HCT116 (cell line): Measurements from ENCODE around the gene NCKAP5L. TPM values are rescaled to one million over a fixed set of nuclear protein-coding genes. Genes with fewer than 3 reads are reported as not detected.

Experiments
- ATAC-seq: fragments of 200-7000 bp; cut with Tn5 transposase; 2 replicates; pipeline ENCODE4 v1.9.1; 2020; ENCODE audit warnings: mild to moderate bottlenecking, moderate library complexity
- BruUV-seq: library from RNA; stranded (reverse); fragments of 400-500 nt; replicated peaks from 2 replicates; lab custom pipeline; 2021; lab: Mats Ljungman, UMichigan
- CTCF ChIA-PET: fragments of 300-600 bp; sonication (Branson Sonifier 250); formaldehyde crosslinking; loops from one replicate; lab custom pipeline; 2021; ENCODE audit warnings: antibody characterized with exemption; lab: Charles Lee
- POLR2A ChIA-PET: fragments of 300-600, 350-600 bp; sonication (Branson Sonifier 250); formaldehyde crosslinking; loops from one replicate; lab custom pipeline; 2021; ENCODE audit warnings: antibody characterized with exemption; lab: Charles Lee
- RAD21 ChIA-PET, 2 experiments: fragments of 300-600 bp; sonication (Branson Sonifier 250); formaldehyde crosslinking; loops; one replicate each; lab custom pipeline; 2023; ENCODE audit warnings: low total read pairs in 2 of 2; ENCODE audit not compliant: uncharacterized antibody in 2 of 2, unreplicated experiment in 2 of 2, low non-redundant PET in 1 of 2; lab: Charles Lee
- DNase-seq: peaks from one replicate; pipeline ENCODE4 v3.0.0-alpha.2; 2010; ENCODE audit warnings: low read depth, low spot score
- H2AFZ ChIP-seq: fragments of 200-600 bp; shearing (Covaris generic), sonication (generic); 2 replicates; pipeline ENCODE4 v1.6.1; 2017; ENCODE audit warnings: low read depth, mixed run types, mixed read lengths, antibody characterized with exemption, low read length; ENCODE audit not compliant: poor library complexity, severe bottlenecking
- H3K27ac ChIP-seq: 2 replicates; pipeline ENCODE4 v1.5.1; 2012; ENCODE audit warnings: low read depth, low read length
- H3K27me3 ChIP-seq: fragments of 200-600 bp; sonication (generic); 2 replicates; pipeline ENCODE4 v1.6.1; 2016; ENCODE audit warnings: mixed run types, low read length, mixed read lengths; ENCODE audit not compliant: insufficient read depth
- H3K36me3 ChIP-seq, 2 experiments: fragments of 200-500 bp in 1 of 2; fragments of 200-600 bp in 1 of 2; sonication (Bioruptor generic) in 1 of 2; sonication (generic) in 1 of 2; 2 replicates each; pipeline versions ENCODE4 v1.5.1 to v1.6.1; 2014 to 2016; ENCODE audit warnings: low read length in 2 of 2, inconsistent platforms in 1 of 2, mixed read lengths in 1 of 2, mixed run types in 1 of 2; ENCODE audit not compliant: insufficient read depth in 2 of 2, control insufficient read depth in 1 of 2
- H3K4me1 ChIP-seq, 2 experiments: fragments of 200-600 bp in 1 of 2; sonication (generic) in 1 of 2; 2 replicates each; pipeline versions ENCODE4 v1.5.1 to v1.6.1; 2012 to 2017; ENCODE audit warnings: low read length in 2 of 2, inconsistent platforms in 1 of 2, mild to moderate bottlenecking in 1 of 2, mixed read lengths in 1 of 2, mixed run types in 1 of 2, moderate library complexity in 1 of 2; ENCODE audit not compliant: insufficient read depth in 2 of 2, control insufficient read depth in 1 of 2
- H3K4me2 ChIP-seq: fragments of 200-600 bp; sonication (generic); 2 replicates; pipeline ENCODE4 v1.6.1; 2017; ENCODE audit warnings: mixed run types, low read length, mixed read lengths
- H3K4me3 ChIP-seq, 2 experiments: fragments of 200-600 bp in 1 of 2; sonication (generic) in 1 of 2; replicated peaks in 1 of 2; 2 replicates each; pipeline ENCODE4 v1.5.1; 2011 to 2016; ENCODE audit warnings: low read length in 2 of 2, control low read depth in 1 of 2, low read depth in 1 of 2, mild to moderate bottlenecking in 1 of 2, mixed read lengths in 1 of 2, mixed run types in 1 of 2
- H3K79me2 ChIP-seq: fragments of 200-600 bp; sonication (generic); 2 replicates; pipeline ENCODE4 v1.6.1; 2017; ENCODE audit warnings: mild to moderate bottlenecking, mixed run types, low read length, moderate library complexity, mixed read lengths; ENCODE audit not compliant: insufficient read depth
- H3K9ac ChIP-seq: fragments of 200-600 bp; sonication (generic); 2 replicates; pipeline ENCODE4 v1.6.1; 2016; ENCODE audit warnings: low read length, mixed read lengths
- H3K9me2 ChIP-seq: fragments of 200-600 bp; sonication (generic), shearing (Covaris generic); 2 replicates; pipeline ENCODE4 v1.6.1; 2017; ENCODE audit warnings: mixed run types, mild to moderate bottlenecking, moderate library complexity; ENCODE audit not compliant: insufficient read depth
- H3K9me3 ChIP-seq, 2 experiments: fragments of 200-500 bp in 1 of 2; fragments of 200-600 bp in 1 of 2; sonication (Bioruptor generic) in 1 of 2; sonication (generic) in 1 of 2; 2 replicates each; pipeline ENCODE4 v1.6.1; 2014 to 2017; ENCODE audit warnings: low read length in 2 of 2, mixed read lengths in 2 of 2, inconsistent platforms in 1 of 2, low read depth in 1 of 2, mild to moderate bottlenecking in 1 of 2, mixed run types in 1 of 2, moderate library complexity in 1 of 2; ENCODE audit not compliant: control insufficient read depth in 1 of 2, insufficient read depth in 1 of 2
- H4K20me1 ChIP-seq: fragments of 200-600 bp; sonication (generic), shearing (Covaris generic); 2 replicates; pipeline ENCODE4 v1.6.1; 2017; ENCODE audit warnings: mixed run types, mild to moderate bottlenecking, moderate library complexity; ENCODE audit not compliant: insufficient read depth
- ATF3 ChIP-seq: IDR thresholded peaks from 2 replicates; pipeline ENCODE4 v1.6.1; 2012
- CEBPB ChIP-seq: IDR thresholded peaks from 2 replicates; pipeline ENCODE4 v1.6.1; 2012; ENCODE audit warnings: low read depth
- JUND ChIP-seq: IDR thresholded peaks from 2 replicates; pipeline ENCODE4 v1.6.1; 2012
- MAX ChIP-seq: IDR thresholded peaks from 2 replicates; pipeline ENCODE4 v1.6.1; 2012
- POLR2AphosphoS5 ChIP-seq: IDR thresholded peaks from 2 replicates; pipeline ENCODE4 v1.6.1; 2011; ENCODE audit warnings: mild to moderate bottlenecking, low read depth, low read length, moderate library complexity
- SIN3A ChIP-seq: IDR thresholded peaks from 2 replicates; pipeline ENCODE4 v1.6.1; 2012; ENCODE audit warnings: low read depth
- TCF7L2 ChIP-seq: IDR thresholded peaks from 2 replicates; pipeline ENCODE4 v1.7.0; 2011; ENCODE audit warnings: borderline replicate concordance, inconsistent platforms; ENCODE audit not compliant: insufficient read depth, insufficient read length; ENCODE audit errors: extremely low read depth
- ZBTB33 ChIP-seq: IDR thresholded peaks from 2 replicates; pipeline ENCODE4 v1.6.1; 2011; ENCODE audit warnings: mild to moderate bottlenecking, low read length, moderate library complexity; ENCODE audit not compliant: insufficient replicate concordance; ENCODE audit errors: extremely low read depth
- ZNF274 ChIP-seq: fragments of 200-500 bp; sonication (Bioruptor generic); IDR thresholded peaks from 2 replicates; pipeline ENCODE4 v1.6.1; 2014; ENCODE audit warnings: mild to moderate bottlenecking, low read depth, low read length, inconsistent platforms
- intact Hi-C: fragments of 100-400 bp; cut with micrococcal nuclease; formaldehyde crosslinking; loops from 2 replicates; pipeline ENCODE4 v1.10.0; 2022
- total RNA-seq: library from RNA; stranded (reverse); gene quantifications from one replicate; pipeline ENCODE4 v1.2.1, GENCODE V29; 2021; ENCODE audit not compliant: unreplicated experiment

NCKAP5L gene
- total RNA-seq, 1 experiment from 2014 or later: 12.1 TPM

- ChIA-PET RAD21 (no interaction called here), CTCF (no interaction called here), POLR2A (interaction anchor here (0.6 kb wide), 1 partner anchor 135 kb away, joined by 3 read pairs; the partner anchor contains the start of gene TMBIM6)
- ATAC-seq (no peak), DNase-seq (no peak)
- Histone ChIP-seq H3K9ac (no peak overlapping the region), H3K27me3 (no peaks in the 10 kb centered on the region), H3K9me3 (peaks cover 0 to 10% of the 10 kb centered on the region in 2 experiments; a peak in 1 of 4 replicates), H3K27ac (no peak overlapping the region), H3K4me2 (no peak overlapping the region), H2AFZ (no peak overlapping the region), H3K4me3 (no peak overlapping the region), H4K20me1 (no peaks in the 10 kb centered on the region), H3K79me2 (no peaks in the 10 kb centered on the region), H3K9me2 (no peaks in the 10 kb centered on the region), H3K36me3 (no peaks in the 10 kb centered on the region), H3K4me1 (no peaks in the 10 kb centered on the region)
- intact Hi-C loops: no loop called here
- TF ChIP-seq MAX (no peak), ATF3 (no peak), JUND (no peak), ZBTB33 (no peak), SIN3A (no peak), POLR2AphosphoS5 (no peak), CEBPB (no peak), TCF7L2 (no peak), ZNF274 (no peak)
- no TSS peak for BruUV-seq
Measured at GRCh38 chr12:49876070-49876469, 47.9 kb upstream of the NCKAP5L start.
